HCT116 (cell line): ENCODE results near the gene SIPA1L3. TPM values are rescaled to one million over a fixed set of nuclear protein-coding genes. Genes with fewer than 3 reads are reported as not detected.

Experiments
- ATAC-seq: fragments of 200-7000 bp; cut with Tn5 transposase; 2 replicates; pipeline ENCODE4 v1.9.1; 2020; ENCODE audit warnings: mild to moderate bottlenecking, moderate library complexity
- BruUV-seq: library from RNA; stranded (reverse); fragments of 400-500 nt; replicated peaks from 2 replicates; lab custom pipeline; 2021; lab: Mats Ljungman, UMichigan
- CTCF ChIA-PET: fragments of 300-600 bp; sonication (Branson Sonifier 250); formaldehyde crosslinking; loops from one replicate; lab custom pipeline; 2021; ENCODE audit warnings: antibody characterized with exemption; lab: Charles Lee
- POLR2A ChIA-PET: fragments of 300-600, 350-600 bp; sonication (Branson Sonifier 250); formaldehyde crosslinking; loops from one replicate; lab custom pipeline; 2021; ENCODE audit warnings: antibody characterized with exemption; lab: Charles Lee
- RAD21 ChIA-PET, 2 experiments: fragments of 300-600 bp; sonication (Branson Sonifier 250); formaldehyde crosslinking; loops; one replicate each; lab custom pipeline; 2023; ENCODE audit warnings: low total read pairs in 2 of 2; ENCODE audit not compliant: uncharacterized antibody in 2 of 2, unreplicated experiment in 2 of 2, low non-redundant PET in 1 of 2; lab: Charles Lee
- DNase-seq: peaks from one replicate; pipeline ENCODE4 v3.0.0-alpha.2; 2010; ENCODE audit warnings: low read depth, low spot score
- H2AFZ ChIP-seq: fragments of 200-600 bp; shearing (Covaris generic), sonication (generic); 2 replicates; pipeline ENCODE4 v1.6.1; 2017; ENCODE audit warnings: low read depth, mixed run types, mixed read lengths, antibody characterized with exemption, low read length; ENCODE audit not compliant: poor library complexity, severe bottlenecking
- H3K27ac ChIP-seq: 2 replicates; pipeline ENCODE4 v1.5.1; 2012; ENCODE audit warnings: low read depth, low read length
- H3K27me3 ChIP-seq: fragments of 200-600 bp; sonication (generic); 2 replicates; pipeline ENCODE4 v1.6.1; 2016; ENCODE audit warnings: mixed run types, low read length, mixed read lengths; ENCODE audit not compliant: insufficient read depth
- H3K36me3 ChIP-seq, 2 experiments: fragments of 200-500 bp in 1 of 2; fragments of 200-600 bp in 1 of 2; sonication (Bioruptor generic) in 1 of 2; sonication (generic) in 1 of 2; 2 replicates each; pipeline versions ENCODE4 v1.5.1 to v1.6.1; 2014 to 2016; ENCODE audit warnings: low read length in 2 of 2, inconsistent platforms in 1 of 2, mixed read lengths in 1 of 2, mixed run types in 1 of 2; ENCODE audit not compliant: insufficient read depth in 2 of 2, control insufficient read depth in 1 of 2
- H3K4me1 ChIP-seq, 2 experiments: fragments of 200-600 bp in 1 of 2; sonication (generic) in 1 of 2; 2 replicates each; pipeline versions ENCODE4 v1.5.1 to v1.6.1; 2012 to 2017; ENCODE audit warnings: low read length in 2 of 2, inconsistent platforms in 1 of 2, mild to moderate bottlenecking in 1 of 2, mixed read lengths in 1 of 2, mixed run types in 1 of 2, moderate library complexity in 1 of 2; ENCODE audit not compliant: insufficient read depth in 2 of 2, control insufficient read depth in 1 of 2
- H3K4me2 ChIP-seq: fragments of 200-600 bp; sonication (generic); 2 replicates; pipeline ENCODE4 v1.6.1; 2017; ENCODE audit warnings: mixed run types, low read length, mixed read lengths
- H3K4me3 ChIP-seq, 2 experiments: fragments of 200-600 bp in 1 of 2; sonication (generic) in 1 of 2; replicated peaks in 1 of 2; 2 replicates each; pipeline ENCODE4 v1.5.1; 2011 to 2016; ENCODE audit warnings: low read length in 2 of 2, control low read depth in 1 of 2, low read depth in 1 of 2, mild to moderate bottlenecking in 1 of 2, mixed read lengths in 1 of 2, mixed run types in 1 of 2
- H3K79me2 ChIP-seq: fragments of 200-600 bp; sonication (generic); 2 replicates; pipeline ENCODE4 v1.6.1; 2017; ENCODE audit warnings: mild to moderate bottlenecking, mixed run types, low read length, moderate library complexity, mixed read lengths; ENCODE audit not compliant: insufficient read depth
- H3K9ac ChIP-seq: fragments of 200-600 bp; sonication (generic); 2 replicates; pipeline ENCODE4 v1.6.1; 2016; ENCODE audit warnings: low read length, mixed read lengths
- H3K9me2 ChIP-seq: fragments of 200-600 bp; sonication (generic), shearing (Covaris generic); 2 replicates; pipeline ENCODE4 v1.6.1; 2017; ENCODE audit warnings: mixed run types, mild to moderate bottlenecking, moderate library complexity; ENCODE audit not compliant: insufficient read depth
- H3K9me3 ChIP-seq, 2 experiments: fragments of 200-500 bp in 1 of 2; fragments of 200-600 bp in 1 of 2; sonication (Bioruptor generic) in 1 of 2; sonication (generic) in 1 of 2; 2 replicates each; pipeline ENCODE4 v1.6.1; 2014 to 2017; ENCODE audit warnings: low read length in 2 of 2, mixed read lengths in 2 of 2, inconsistent platforms in 1 of 2, low read depth in 1 of 2, mild to moderate bottlenecking in 1 of 2, mixed run types in 1 of 2, moderate library complexity in 1 of 2; ENCODE audit not compliant: control insufficient read depth in 1 of 2, insufficient read depth in 1 of 2
- H4K20me1 ChIP-seq: fragments of 200-600 bp; sonication (generic), shearing (Covaris generic); 2 replicates; pipeline ENCODE4 v1.6.1; 2017; ENCODE audit warnings: mixed run types, mild to moderate bottlenecking, moderate library complexity; ENCODE audit not compliant: insufficient read depth
- CBX3 ChIP-seq: IDR thresholded peaks from 2 replicates; pipeline ENCODE4 v1.6.1; 2012; ENCODE audit warnings: low read depth
- EGR1 ChIP-seq: IDR thresholded peaks from 2 replicates; pipeline ENCODE4 v1.6.1; 2012; ENCODE audit warnings: low read depth
- ELF1 ChIP-seq: IDR thresholded peaks from 2 replicates; pipeline ENCODE4 v1.6.1; 2012; ENCODE audit warnings: low read depth, borderline replicate concordance
- FOSL1 ChIP-seq: IDR thresholded peaks from 2 replicates; pipeline ENCODE4 v1.6.1; 2012; ENCODE audit warnings: low read depth
- JUND ChIP-seq: IDR thresholded peaks from 2 replicates; pipeline ENCODE4 v1.6.1; 2012
- POLR2AphosphoS5 ChIP-seq: IDR thresholded peaks from 2 replicates; pipeline ENCODE4 v1.6.1; 2011; ENCODE audit warnings: mild to moderate bottlenecking, low read depth, low read length, moderate library complexity
- RAD21 ChIP-seq: IDR thresholded peaks from 2 replicates; pipeline ENCODE4 v1.6.1; 2012; ENCODE audit warnings: low read depth, mild to moderate bottlenecking
- SIN3A ChIP-seq: IDR thresholded peaks from 2 replicates; pipeline ENCODE4 v1.6.1; 2012; ENCODE audit warnings: low read depth
- SP1 ChIP-seq: IDR thresholded peaks from 2 replicates; pipeline ENCODE4 v1.6.1; 2012; ENCODE audit warnings: low read depth
- TCF7L2 ChIP-seq: IDR thresholded peaks from 2 replicates; pipeline ENCODE4 v1.7.0; 2011; ENCODE audit warnings: borderline replicate concordance, inconsistent platforms; ENCODE audit not compliant: insufficient read depth, insufficient read length; ENCODE audit errors: extremely low read depth
- YY1 ChIP-seq: IDR thresholded peaks from 2 replicates; pipeline ENCODE4 v1.6.1; 2011; ENCODE audit warnings: low read length, low read depth, moderate library complexity, mild to moderate bottlenecking; ENCODE audit not compliant: insufficient replicate concordance; ENCODE audit errors: extremely low read depth
- intact Hi-C: fragments of 100-400 bp; cut with micrococcal nuclease; formaldehyde crosslinking; loops from 2 replicates; pipeline ENCODE4 v1.10.0; 2022
- total RNA-seq: library from RNA; stranded (reverse); gene quantifications from one replicate; pipeline ENCODE4 v1.2.1, GENCODE V29; 2021; ENCODE audit not compliant: unreplicated experiment
- TF ChIP-seq, protein P1 (sequence below): IDR thresholded peaks from 2 replicates; pipeline ENCODE4 v1.6.1; 2012
- TF ChIP-seq, protein P2 (sequence below), 3 experiments: fragments of 200-600 bp in 1 of 3; sonication (generic) in 1 of 3; IDR thresholded peaks in 2 of 3; conservative IDR thresholded peaks in 1 of 3; 2 replicates each; pipeline ENCODE4 v1.5.1; 2012 to 2017; ENCODE audit warnings: low read depth in 2 of 3, low read length in 2 of 3, antibody characterized with exemption in 1 of 3, borderline replicate concordance in 1 of 3, control low read depth in 1 of 3, mild to moderate bottlenecking in 1 of 3, mixed read lengths in 1 of 3, mixed run types in 1 of 3, moderate library complexity in 1 of 3; ENCODE audit not compliant: insufficient read depth in 1 of 3

The SIPA1L3 gene
- total RNA-seq, 1 experiment from 2014 or later, result 41.8 TPM

DNA sequence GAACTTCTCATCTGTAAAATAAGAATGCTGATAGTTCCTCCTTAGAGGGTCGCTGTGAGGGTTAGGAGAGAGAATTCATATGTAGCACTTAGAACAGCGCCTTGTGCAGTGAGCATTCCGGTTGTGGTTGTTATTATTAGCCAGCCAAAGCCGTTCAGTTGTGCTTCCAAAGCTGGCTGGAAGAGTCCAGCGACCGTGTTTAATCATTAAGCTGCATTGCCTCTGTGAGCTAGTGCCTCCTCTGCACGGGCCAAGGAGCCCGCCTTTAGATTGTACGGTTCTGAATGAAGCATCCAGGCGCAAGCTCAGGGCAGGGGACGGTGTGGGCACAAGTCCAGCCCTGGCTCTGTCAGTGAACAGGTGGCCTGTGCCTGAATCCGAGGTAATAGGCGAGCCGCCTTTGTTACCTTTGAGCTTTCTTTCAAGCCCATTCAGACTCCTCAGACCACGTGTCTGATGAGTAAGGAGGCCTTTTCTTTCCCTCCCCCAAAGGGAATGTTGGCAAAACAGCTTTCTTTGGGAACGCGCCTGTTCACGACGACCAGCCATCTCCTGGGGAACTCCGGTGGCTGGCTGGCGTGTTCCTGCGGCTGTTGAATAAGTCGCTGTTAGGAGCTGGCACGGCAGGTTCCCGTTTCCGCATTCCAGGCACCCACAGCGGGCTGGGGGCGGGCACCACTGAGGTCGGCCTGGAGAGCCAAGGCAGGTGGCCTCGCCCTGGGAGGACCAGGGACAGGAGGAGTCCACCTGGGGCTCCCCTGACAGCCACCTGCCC lies 25.1 kb downstream of the SIPA1L3 start:
- Histone ChIP-seq H3K4me3 (peak overlapping the region; percentile 30 to 49), H2AFZ (no peak overlapping the region), H3K9ac (peak overlapping the region; percentile 60), H3K9me2 (no peaks in the 10 kb centered on the region), H3K4me1 (peaks cover 61 to 87% of the 10 kb centered on the region in 2 experiments), H3K36me3 (no peaks in the 10 kb centered on the region; a peak in 1 of 4 replicates), H3K4me2 (peak overlapping the region; percentile 87), H4K20me1 (no peaks in the 10 kb centered on the region), H3K27ac (peak overlapping the region; percentile 88), H3K27me3 (no peaks in the 10 kb centered on the region), H3K79me2 (peaks cover 85% of the 10 kb centered on the region), H3K9me3 (no peaks in the 10 kb centered on the region)
- intact Hi-C loops, result loop anchor here (10.0 kb wide), 1 partner anchor 53 kb away; no protein-coding TSS in a partner anchor
- TF ChIP-seq, protein P1, sequence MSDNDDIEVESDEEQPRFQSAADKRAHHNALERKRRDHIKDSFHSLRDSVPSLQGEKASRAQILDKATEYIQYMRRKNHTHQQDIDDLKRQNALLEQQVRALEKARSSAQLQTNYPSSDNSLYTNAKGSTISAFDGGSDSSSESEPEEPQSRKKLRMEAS, result peak; percentile 94
- TF ChIP-seq TCF7L2 (no peak), POLR2AphosphoS5 (peak; percentile 69), SIN3A (peak; percentile 92; the same call in 1 of the 2 replicates), FOSL1 (no peak), EGR1 (peak; percentile 77), ELF1 (peak; percentile 97), YY1 (no peak), CBX3 (peak; percentile 96), SP1 (peak; percentile 83), JUND (peak; percentile 5; the same call in 1 of the 2 replicates), RAD21 (peak; percentile 39; the same call in 1 of the 2 replicates)
- TF ChIP-seq, protein P2, sequence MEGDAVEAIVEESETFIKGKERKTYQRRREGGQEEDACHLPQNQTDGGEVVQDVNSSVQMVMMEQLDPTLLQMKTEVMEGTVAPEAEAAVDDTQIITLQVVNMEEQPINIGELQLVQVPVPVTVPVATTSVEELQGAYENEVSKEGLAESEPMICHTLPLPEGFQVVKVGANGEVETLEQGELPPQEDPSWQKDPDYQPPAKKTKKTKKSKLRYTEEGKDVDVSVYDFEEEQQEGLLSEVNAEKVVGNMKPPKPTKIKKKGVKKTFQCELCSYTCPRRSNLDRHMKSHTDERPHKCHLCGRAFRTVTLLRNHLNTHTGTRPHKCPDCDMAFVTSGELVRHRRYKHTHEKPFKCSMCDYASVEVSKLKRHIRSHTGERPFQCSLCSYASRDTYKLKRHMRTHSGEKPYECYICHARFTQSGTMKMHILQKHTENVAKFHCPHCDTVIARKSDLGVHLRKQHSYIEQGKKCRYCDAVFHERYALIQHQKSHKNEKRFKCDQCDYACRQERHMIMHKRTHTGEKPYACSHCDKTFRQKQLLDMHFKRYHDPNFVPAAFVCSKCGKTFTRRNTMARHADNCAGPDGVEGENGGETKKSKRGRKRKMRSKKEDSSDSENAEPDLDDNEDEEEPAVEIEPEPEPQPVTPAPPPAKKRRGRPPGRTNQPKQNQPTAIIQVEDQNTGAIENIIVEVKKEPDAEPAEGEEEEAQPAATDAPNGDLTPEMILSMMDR (IDR thresholded peaks at IDR 0.05 in 2 of 3, conservative IDR thresholded peaks at IDR 0.05 in 1 of 3; ENCODE audit: borderline replicate concordance in 1 of 3, insufficient read depth in 1 of 3, low read depth in 2 of 3, low read length in 2 of 3), result no peak
- ChIA-PET POLR2A (interaction anchor here (0.6 to 2.2 kb wide), 5 partner anchors 23 to 148 kb away, joined by 3 to 18 read pairs (median 5); partner anchors contain the start of genes SIPA1L3 and WDR87), CTCF (interaction anchor here (0.6 to 2.0 kb wide), 6 partner anchors 8 to 113 kb away, joined by 3 to 12 read pairs (median 6); partner anchors contain the start of genes SIPA1L3 and WDR87), RAD21 (interaction anchor here (0.6 to 2.3 kb wide), 6 partner anchors 13 to 106 kb away, joined by 3 to 7 read pairs (median 4); partner anchors contain the start of genes WDR87 (in 2 of the 2) and SIPA1L3 (in 1 of the 2))
- BruUV-seq, result TSS peak; percentile 93
- ATAC-seq, result peak; percentile 81
- DNase-seq, result peak; percentile 65
